NCI-H146 treated with DMSO at 0.1 percent for 48 hours (cell line): ENCODE data around the gene ZNF628.
A peak's percentile ranks its signal among the peaks of the same experiment; 100 is the strongest.

Experiments used
- DNase-seq: peaks from one replicate; lab custom pipeline; 2025; ENCODE audit not compliant: unreplicated experiment; lab: John Stamatoyannopoulos, UW

The ZNF628 gene

GRCh38 chr19:55527197-55528029 lies 51.0 kb downstream of the ZNF628 start:
- no peak for DNase-seq

GRCh38 chr19:55528030-55528803 lies 51.8 kb downstream of the ZNF628 start:
- peak; percentile 93 for DNase-seq

- no peak for DNase-seq
Measured at GRCh38 chr19:55529636-55530234, 53.3 kb downstream of the ZNF628 start.

- no peak for DNase-seq
Measured at GRCh38 chr19:55530996-55531395, 54.6 kb downstream of the ZNF628 start.
